ENCODE results near the gene CD22. TPM values are rescaled to one million over a fixed set of nuclear protein-coding genes. Genes with fewer than 3 reads are reported as not detected.

Gene CD22
- total RNA-seq, 1 experiment from 2014 or later = 0.56 TPM

GRCh38 chr19:35352448-35353304 is 23.7 kb downstream of the CD22 start:
- ChIA-PET CTCF (interaction anchor here (0.6 to 7.1 kb wide), 43 partner anchors 8 to 596 kb away, joined by 3 to 143 read pairs (median 4); partner anchors contain the start of gene DMKN), POLR2A (interaction anchor here (1.7 kb wide), 2 partner anchors 116 to 142 kb away, joined by 6 to 14 read pairs; no protein-coding TSS in a partner anchor)
- H3K4me3 Mint-ChIP-seq (ENCODE audit: unreplicated experiment) = no peak overlapping the region
- TF ChIP-seq CTCF (IDR thresholded peaks at IDR 0.05; ENCODE audit: unreplicated experiment) = peak; percentile 79
- peaks cover 33% of the 10 kb centered on the region for H3K27me3 Mint-ChIP-seq (ENCODE audit: insufficient read depth, unreplicated experiment)
- H3K9me3 Mint-ChIP-seq (ENCODE audit: unreplicated experiment) = no peaks in the 10 kb centered on the region
- BruUV-seq (replicated peaks) = no TSS peak
- H3K36me3 Mint-ChIP-seq (ENCODE audit: insufficient read depth, unreplicated experiment) = no peaks in the 10 kb centered on the region
- H3K4me1 Mint-ChIP-seq (ENCODE audit: insufficient read depth, unreplicated experiment) = peaks cover 4% of the 10 kb centered on the region
- peak; percentile 79 for DNase-seq (ENCODE audit: unreplicated experiment)
- no peak overlapping the region for H3K27ac Mint-ChIP-seq (ENCODE audit: low read depth, unreplicated experiment)
- intact Hi-C loops (cut with micrococcal nuclease) = loop anchor here (1.0 to 10.0 kb wide), 3 partner anchors 88 to 143 kb away; partner anchors contain the start of gene USF2

GRCh38 chr19:35353635-35354034 is 24.6 kb downstream of the CD22 start:
- Mint-ChIP-seq H3K4me3 (ENCODE audit: unreplicated experiment) (no peak overlapping the region), H3K27me3 (ENCODE audit: insufficient read depth, unreplicated experiment) (peaks cover 36% of the 10 kb centered on the region), H3K36me3 (ENCODE audit: insufficient read depth, unreplicated experiment) (no peaks in the 10 kb centered on the region), H3K27ac (ENCODE audit: low read depth, unreplicated experiment) (no peak overlapping the region), H3K4me1 (ENCODE audit: insufficient read depth, unreplicated experiment) (peaks cover 10% of the 10 kb centered on the region), H3K9me3 (ENCODE audit: unreplicated experiment) (no peaks in the 10 kb centered on the region)
- DNase-seq (ENCODE audit: unreplicated experiment) = no peak
- TF ChIP-seq CTCF (IDR thresholded peaks at IDR 0.05; ENCODE audit: unreplicated experiment) = no peak
- intact Hi-C loops (cut with micrococcal nuclease) = loop anchor here (10.0 kb wide), 1 partner anchor 89 kb away; the partner anchor contains the start of gene USF2
- BruUV-seq (replicated peaks) = no TSS peak
- ChIA-PET POLR2A (interaction anchor here (1.7 kb wide), 2 partner anchors 115 to 142 kb away, joined by 6 to 14 read pairs; no protein-coding TSS in a partner anchor), CTCF (interaction anchor here (0.6 to 7.1 kb wide), 39 partner anchors 9 to 523 kb away, joined by 3 to 143 read pairs (median 5); partner anchors contain the start of gene DMKN)

GRCh38 chr19:35354898-35355297 is 25.9 kb downstream of the CD22 start:
- ChIA-PET CTCF (interaction anchor here (1.2 to 7.1 kb wide), 3 partner anchors 10 to 141 kb away, joined by 3 to 143 read pairs (median 49); no protein-coding TSS in a partner anchor), POLR2A (no interaction called here)
- no peak overlapping the region for H3K4me3 Mint-ChIP-seq (ENCODE audit: unreplicated experiment)
- intact Hi-C loops (cut with micrococcal nuclease) = loop anchor here (10.0 kb wide), 1 partner anchor 90 kb away; the partner anchor contains the start of gene USF2
- DNase-seq (ENCODE audit: unreplicated experiment) = no peak
- TF ChIP-seq CTCF (IDR thresholded peaks at IDR 0.05; ENCODE audit: unreplicated experiment) = no peak
- H3K9me3 Mint-ChIP-seq (ENCODE audit: unreplicated experiment) = no peaks in the 10 kb centered on the region
- H3K36me3 Mint-ChIP-seq (ENCODE audit: insufficient read depth, unreplicated experiment) = no peaks in the 10 kb centered on the region
- no peak overlapping the region for H3K27ac Mint-ChIP-seq (ENCODE audit: low read depth, unreplicated experiment)
- no TSS peak for BruUV-seq (replicated peaks)
- peaks cover 10% of the 10 kb centered on the region for H3K4me1 Mint-ChIP-seq (ENCODE audit: insufficient read depth, unreplicated experiment)
- H3K27me3 Mint-ChIP-seq (ENCODE audit: insufficient read depth, unreplicated experiment) = peaks cover 37% of the 10 kb centered on the region

GRCh38 chr19:35355791-35356460 is 26.9 kb downstream of the CD22 start:
- CTCF ChIA-PET = interaction anchor here (0.7 to 7.1 kb wide), 7 partner anchors 25 to 255 kb away, joined by 3 to 143 read pairs (median 5); no protein-coding TSS in a partner anchor
- no peak for TF ChIP-seq CTCF (IDR thresholded peaks at IDR 0.05; ENCODE audit: unreplicated experiment)
- no peak for DNase-seq (ENCODE audit: unreplicated experiment)
- POLR2A ChIA-PET = no interaction called here
- intact Hi-C loops (cut with micrococcal nuclease) = loop anchor here (10.0 kb wide), 1 partner anchor 91 kb away; the partner anchor contains the start of gene USF2
- no peak overlapping the region for H3K27ac Mint-ChIP-seq (ENCODE audit: low read depth, unreplicated experiment)
- BruUV-seq (replicated peaks) = no TSS peak
- H3K36me3 Mint-ChIP-seq (ENCODE audit: insufficient read depth, unreplicated experiment) = no peaks in the 10 kb centered on the region
- H3K4me3 Mint-ChIP-seq (ENCODE audit: unreplicated experiment) = no peak overlapping the region
- peaks cover 40% of the 10 kb centered on the region for H3K27me3 Mint-ChIP-seq (ENCODE audit: insufficient read depth, unreplicated experiment)
- no peaks in the 10 kb centered on the region for H3K9me3 Mint-ChIP-seq (ENCODE audit: unreplicated experiment)
- peaks cover 10% of the 10 kb centered on the region for H3K4me1 Mint-ChIP-seq (ENCODE audit: insufficient read depth, unreplicated experiment)

Data from MCF 10A (cell line).